ENCODE data around the gene PSG2.

GRCh38 chr19:43101950-43102349 lies 19.4 kb upstream of the PSG2 start:
- TF ChIP-seq CTCF (IDR thresholded peaks at IDR 0.05) (no peak), POLR2A (IDR thresholded peaks at IDR 0.05) (no peak)
